ENCODE data around the gene TMEM163. TPM values are rescaled to one million over a fixed set of nuclear protein-coding genes. Genes with fewer than 3 reads are reported as not detected.

The TMEM163 gene
- polyA plus RNA-seq, 1 experiment: not detected

GRCh38 chr2:134457353-134457752, 261.4 kb downstream of the TMEM163 start:
- TF ChIP-seq, protein P1, sequence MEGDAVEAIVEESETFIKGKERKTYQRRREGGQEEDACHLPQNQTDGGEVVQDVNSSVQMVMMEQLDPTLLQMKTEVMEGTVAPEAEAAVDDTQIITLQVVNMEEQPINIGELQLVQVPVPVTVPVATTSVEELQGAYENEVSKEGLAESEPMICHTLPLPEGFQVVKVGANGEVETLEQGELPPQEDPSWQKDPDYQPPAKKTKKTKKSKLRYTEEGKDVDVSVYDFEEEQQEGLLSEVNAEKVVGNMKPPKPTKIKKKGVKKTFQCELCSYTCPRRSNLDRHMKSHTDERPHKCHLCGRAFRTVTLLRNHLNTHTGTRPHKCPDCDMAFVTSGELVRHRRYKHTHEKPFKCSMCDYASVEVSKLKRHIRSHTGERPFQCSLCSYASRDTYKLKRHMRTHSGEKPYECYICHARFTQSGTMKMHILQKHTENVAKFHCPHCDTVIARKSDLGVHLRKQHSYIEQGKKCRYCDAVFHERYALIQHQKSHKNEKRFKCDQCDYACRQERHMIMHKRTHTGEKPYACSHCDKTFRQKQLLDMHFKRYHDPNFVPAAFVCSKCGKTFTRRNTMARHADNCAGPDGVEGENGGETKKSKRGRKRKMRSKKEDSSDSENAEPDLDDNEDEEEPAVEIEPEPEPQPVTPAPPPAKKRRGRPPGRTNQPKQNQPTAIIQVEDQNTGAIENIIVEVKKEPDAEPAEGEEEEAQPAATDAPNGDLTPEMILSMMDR (IDR thresholded peaks at IDR 0.05; ENCODE audit: insufficient read depth, low read depth, low read length): no peak
- no peak for DNase-seq (ENCODE audit: low read depth)
- no peaks in the 10 kb centered on the region; the same call in 1 of the 2 replicates for H3K36me3 ChIP-seq (ENCODE audit: control insufficient read depth, insufficient read depth, low read length)
- ChIA-PET CTCF (no interaction called here), POLR2A (no interaction called here)
- no peaks in the 10 kb centered on the region; the same call in 1 of the 2 replicates for H3K27me3 ChIP-seq (ENCODE audit: control insufficient read depth, insufficient read depth, low read length)
- no peak overlapping the region for H3K4me3 ChIP-seq (ENCODE audit: low read depth, low read length)

DNA sequence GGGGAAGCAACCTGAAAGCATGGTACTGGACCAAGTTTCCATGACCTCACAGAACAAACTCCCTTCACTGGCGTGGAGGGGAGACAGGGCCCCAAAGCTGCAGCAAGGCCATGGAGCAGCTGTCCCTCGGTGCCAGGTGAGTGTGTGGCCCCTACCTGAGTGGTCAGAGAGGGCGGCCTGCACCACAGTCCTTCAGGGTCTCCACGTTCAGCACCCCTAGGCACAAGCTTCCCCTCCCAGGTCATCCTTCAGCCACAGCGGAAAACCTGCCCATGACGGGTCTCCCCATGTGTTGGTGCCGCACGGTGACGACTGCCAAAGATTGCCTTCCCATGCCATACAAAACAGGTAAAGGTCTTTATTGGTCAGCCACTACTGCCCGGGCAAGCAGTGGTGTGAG, 263.4 kb downstream of the TMEM163 start:
- POLR2A ChIA-PET: no interaction called here

GRCh38 chr2:134454931-134455330, 263.9 kb downstream of the TMEM163 start:
- Histone ChIP-seq H3K36me3 (ENCODE audit: control insufficient read depth, insufficient read depth, low read length) (no peaks in the 10 kb centered on the region; the same call in 1 of the 2 replicates), H3K27me3 (ENCODE audit: control insufficient read depth, insufficient read depth, low read length) (no peaks in the 10 kb centered on the region), H3K4me3 (ENCODE audit: low read depth, low read length) (no peak overlapping the region)
- no peak for DNase-seq (ENCODE audit: low read depth)
- ChIA-PET CTCF (interaction anchor here (0.9 to 10.3 kb wide), 4 partner anchors 9 to 569 kb away, joined by 3 to 62 read pairs (median 28); no protein-coding TSS in a partner anchor), POLR2A (interaction anchor here (0.6 kb wide), 1 partner anchor 69 kb away, joined by 3 read pairs; no protein-coding TSS in a partner anchor)
- TF ChIP-seq, protein P1 (IDR thresholded peaks at IDR 0.05; ENCODE audit: insufficient read depth, low read depth, low read length): no peak

More for the DNA sequence above, 263.4 kb downstream of the TMEM163 start:
- Histone ChIP-seq H3K27me3 (ENCODE audit: control insufficient read depth, insufficient read depth, low read length) (no peaks in the 10 kb centered on the region), H3K36me3 (ENCODE audit: control insufficient read depth, insufficient read depth, low read length) (no peaks in the 10 kb centered on the region; the same call in 1 of the 2 replicates), H3K4me3 (ENCODE audit: low read depth, low read length) (no peak overlapping the region)
- TF ChIP-seq, protein P1 (IDR thresholded peaks at IDR 0.05; ENCODE audit: insufficient read depth, low read depth, low read length): no peak
- no peak for DNase-seq (ENCODE audit: low read depth)
- CTCF ChIA-PET: interaction anchor here (0.6 to 10.3 kb wide), 4 partner anchors 9 to 382 kb away, joined by 3 to 62 read pairs (median 3); no protein-coding TSS in a partner anchor

DNA sequence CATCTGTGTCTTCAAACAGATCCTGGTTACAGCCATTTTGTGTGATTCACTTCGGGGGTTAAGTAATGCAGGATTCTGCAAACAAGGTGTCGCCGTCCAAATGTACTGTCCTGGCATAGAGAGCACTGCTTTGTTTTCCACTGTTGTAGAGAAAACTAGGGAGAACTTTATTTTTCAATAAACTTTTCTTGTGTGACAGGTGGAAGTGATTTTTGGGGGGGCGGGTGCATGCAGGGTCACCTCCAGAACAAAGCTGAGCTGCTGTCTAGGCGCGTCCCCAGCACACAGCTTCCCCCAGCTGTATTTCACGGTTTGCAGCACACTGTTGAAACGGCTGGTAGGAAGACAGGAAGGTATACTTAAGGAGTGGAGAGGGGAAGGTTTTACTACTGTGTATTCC, 264.4 kb downstream of the TMEM163 start:
- DNase-seq (ENCODE audit: low read depth): no peak
- Histone ChIP-seq H3K27me3 (ENCODE audit: control insufficient read depth, insufficient read depth, low read length) (no peaks in the 10 kb centered on the region), H3K36me3 (ENCODE audit: control insufficient read depth, insufficient read depth, low read length) (no peaks in the 10 kb centered on the region; the same call in 1 of the 2 replicates), H3K4me3 (ENCODE audit: low read depth, low read length) (no peak overlapping the region)
- TF ChIP-seq, protein P1 (IDR thresholded peaks at IDR 0.05; ENCODE audit: insufficient read depth, low read depth, low read length): no peak
- POLR2A ChIA-PET: interaction anchor here (0.6 kb wide), 1 partner anchor 70 kb away, joined by 3 read pairs; no protein-coding TSS in a partner anchor
- CTCF ChIA-PET: interaction anchor here (0.9 to 10.3 kb wide), 5 partner anchors 9 to 569 kb away, joined by 3 to 62 read pairs (median 49); no protein-coding TSS in a partner anchor

- no peak overlapping the region for H3K4me3 ChIP-seq (ENCODE audit: low read depth, low read length)
- no peaks in the 10 kb centered on the region for H3K27me3 ChIP-seq (ENCODE audit: control insufficient read depth, insufficient read depth, low read length)
- ChIA-PET CTCF (interaction anchor here (3.7 to 10.3 kb wide), 4 partner anchors 18 to 568 kb away, joined by 24 to 62 read pairs (median 51); no protein-coding TSS in a partner anchor), POLR2A (no interaction called here)
- H3K36me3 ChIP-seq (ENCODE audit: control insufficient read depth, insufficient read depth, low read length): no peaks in the 10 kb centered on the region; the same call in 1 of the 2 replicates
- TF ChIP-seq, protein P1 (IDR thresholded peaks at IDR 0.05; ENCODE audit: insufficient read depth, low read depth, low read length): no peak
- DNase-seq (ENCODE audit: low read depth): no peak
Measured at GRCh38 chr2:134453973-134454372, 264.8 kb downstream of the TMEM163 start.

Measured in BJ (cell line).